Trophoblast cell (in vitro differentiated cells and primary cell): Measurements from ENCODE around the gene RUBCNL.

Experiments used
- DNase-seq, 2 donors: peaks; one replicate each; pipeline ENCODE4 v3.0.0-alpha.2; 2016
- H2AFZ ChIP-seq: 2 replicates; pipeline ENCODE4 v1.6.1; 2013; ENCODE audit warnings: low read length, moderate library complexity, mild to moderate bottlenecking; ENCODE audit not compliant: insufficient read depth, poor library complexity
- H2AK5ac ChIP-seq: 2 replicates; pipeline ENCODE4 v1.6.1; 2013; ENCODE audit warnings: mild to moderate bottlenecking, low read length
- H2BK120ac ChIP-seq: 2 replicates; pipeline ENCODE4 v1.6.1; 2013; ENCODE audit warnings: low read length, mild to moderate bottlenecking, moderate library complexity; ENCODE audit not compliant: insufficient read depth, poor library complexity
- H2BK12ac ChIP-seq: 2 replicates; pipeline ENCODE4 v1.6.1; 2013; ENCODE audit warnings: mild to moderate bottlenecking, low read length, moderate library complexity
- H2BK5ac ChIP-seq: 2 replicates; pipeline ENCODE4 v1.6.1; 2013; ENCODE audit warnings: low read length, low read depth, moderate library complexity, mild to moderate bottlenecking; ENCODE audit not compliant: poor library complexity
- H3K14ac ChIP-seq: 2 replicates; pipeline ENCODE4 v1.6.1; 2013; ENCODE audit warnings: mild to moderate bottlenecking, low read length
- H3K18ac ChIP-seq: 2 replicates; pipeline ENCODE4 v1.6.1; 2013; ENCODE audit warnings: mild to moderate bottlenecking, low read length
- H3K23ac ChIP-seq: 2 replicates; pipeline ENCODE4 v1.6.1; 2013; ENCODE audit warnings: low read length
- H3K27ac ChIP-seq: 2 replicates; pipeline ENCODE4 v1.5.1; 2013; ENCODE audit warnings: low read depth, mild to moderate bottlenecking, inconsistent platforms, low read length, moderate library complexity
- H3K27me3 ChIP-seq: 2 replicates; pipeline ENCODE4 v1.6.1; 2013; ENCODE audit warnings: inconsistent platforms, mild to moderate bottlenecking, low read length, moderate library complexity; ENCODE audit not compliant: insufficient read depth
- H3K36me3 ChIP-seq, 2 experiments: 1 replicate in 1 of 2; 2 replicates in 1 of 2; pipeline ENCODE4 v1.6.1; 2013; ENCODE audit warnings: low read length in 2 of 2, mild to moderate bottlenecking in 2 of 2, moderate library complexity in 1 of 2; ENCODE audit not compliant: insufficient read depth in 2 of 2, control insufficient read depth in 1 of 2
- H3K4ac ChIP-seq: 2 replicates; pipeline ENCODE4 v1.6.1; 2013; ENCODE audit warnings: low read depth, mild to moderate bottlenecking, low read length, moderate library complexity
- H3K4me1 ChIP-seq, 2 experiments: 1 replicate in 1 of 2; 2 replicates in 1 of 2; pipeline ENCODE4 v1.6.1; 2013; ENCODE audit warnings: low read length in 2 of 2, mild to moderate bottlenecking in 2 of 2, moderate library complexity in 1 of 2; ENCODE audit not compliant: insufficient read depth in 2 of 2, control insufficient read depth in 1 of 2
- H3K4me2 ChIP-seq: 2 replicates; pipeline ENCODE4 v1.6.1; 2013; ENCODE audit warnings: inconsistent platforms, mild to moderate bottlenecking, low read length, moderate library complexity
- H3K4me3 ChIP-seq: 2 replicates; pipeline ENCODE4 v1.5.1; 2013; ENCODE audit warnings: mild to moderate bottlenecking, low read depth, low read length, inconsistent platforms
- H3K79me1 ChIP-seq: one replicate; pipeline ENCODE4 v1.6.1; 2013; ENCODE audit warnings: low read length
- H3K79me2 ChIP-seq: 2 replicates; pipeline ENCODE4 v1.6.1; 2013; ENCODE audit warnings: low read length, mild to moderate bottlenecking; ENCODE audit not compliant: control insufficient read depth, insufficient read depth, poor library complexity
- H3K9ac ChIP-seq: 2 replicates; pipeline ENCODE4 v1.6.1; 2013; ENCODE audit warnings: mild to moderate bottlenecking, low read length
- H3K9me3 ChIP-seq: 2 replicates; pipeline ENCODE4 v1.6.1; 2013; ENCODE audit warnings: low read depth, mild to moderate bottlenecking, control low read depth, inconsistent platforms, low read length; ENCODE audit not compliant: insufficient read depth
- H4K12ac ChIP-seq: 2 replicates; pipeline ENCODE4 v1.6.1; 2013; ENCODE audit warnings: low read depth, mild to moderate bottlenecking, low read length, moderate library complexity
- H4K8ac ChIP-seq: 2 replicates; pipeline ENCODE4 v1.6.1; 2013; ENCODE audit warnings: low read depth, mild to moderate bottlenecking, low read length, moderate library complexity
- H4K91ac ChIP-seq: one replicate; pipeline ENCODE4 v1.6.1; 2013; ENCODE audit warnings: low read depth, mild to moderate bottlenecking, low read length, moderate library complexity
- WGBS: extraction: QIAGEN DNeasy Blood & Tissue Kit; methylation state at CpG from one replicate; pipeline ENCODE4 v1.1.7; 2013; ENCODE audit warnings: missing lambda C conversion rate; ENCODE audit not compliant: insufficient read length, insufficient coverage; ENCODE audit errors: extremely low coverage; 5-methylcytosine and 5-hydroxymethylcytosine counted together

Gene RUBCNL

GRCh38 chr13:46311217-46311616 lies 75.8 kb downstream of the RUBCNL start:
- no peaks in the 10 kb centered on the region for H3K36me3 ChIP-seq
- no peak for DNase-seq
- no peak overlapping the region for H3K4ac ChIP-seq
- H3K27ac ChIP-seq, result no peak overlapping the region
- H3K27me3 ChIP-seq, result no peaks in the 10 kb centered on the region
- no peak overlapping the region for H4K12ac ChIP-seq
- H3K79me2 ChIP-seq, result no peaks in the 10 kb centered on the region
- no peak overlapping the region for H3K18ac ChIP-seq
- H2BK12ac ChIP-seq, result no peak overlapping the region
- no peak overlapping the region for H2AK5ac ChIP-seq
- no peaks in the 10 kb centered on the region for H3K4me1 ChIP-seq
- H3K14ac ChIP-seq, result no peak overlapping the region
- no peak overlapping the region for H3K4me2 ChIP-seq
- no peak overlapping the region for H4K8ac ChIP-seq
- H2BK5ac ChIP-seq, result no peak overlapping the region
- H4K91ac ChIP-seq, result no peak overlapping the region
- no CpG with 5 or more reads among the region's 2 CpGs for WGBS
- no peaks in the 10 kb centered on the region for H3K79me1 ChIP-seq
- H3K23ac ChIP-seq, result no peak overlapping the region
- H3K9me3 ChIP-seq, result no peaks in the 10 kb centered on the region
- no peak overlapping the region for H3K9ac ChIP-seq
- H2AFZ ChIP-seq, result no peak overlapping the region
- H3K4me3 ChIP-seq, result no peak overlapping the region
- H2BK120ac ChIP-seq, result no peak overlapping the region

GRCh38 chr13:46310066-46310465 lies 77.0 kb downstream of the RUBCNL start:
- H3K14ac ChIP-seq, result no peak overlapping the region
- WGBS, result no CpG with 5 or more reads among the region's 1 CpG

DNA sequence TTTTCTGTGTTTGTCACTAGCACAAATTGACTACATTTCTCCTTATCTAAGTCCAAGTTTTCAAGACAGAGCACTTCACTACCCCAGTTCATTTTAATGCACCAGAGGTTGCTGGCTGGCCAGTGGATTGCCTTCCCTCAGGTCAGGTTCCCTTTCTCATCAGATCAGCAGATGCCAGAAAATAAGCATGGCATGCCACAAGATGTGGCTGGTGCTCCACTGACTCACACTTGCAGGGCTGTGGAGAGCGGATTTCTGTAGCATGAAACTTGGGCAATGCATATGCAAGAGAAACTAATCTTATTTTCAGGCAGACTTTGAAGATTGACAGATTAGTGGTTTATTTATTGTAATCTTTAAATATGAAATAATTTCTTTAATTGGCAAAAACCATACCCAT lies 79.5 kb downstream of the RUBCNL start:
- WGBS, result no CpG with 5 or more reads among the region's 1 CpG
- H4K91ac ChIP-seq, result no peak overlapping the region
- no peak overlapping the region for H3K14ac ChIP-seq
- no peaks in the 10 kb centered on the region for H3K36me3 ChIP-seq
- no peaks in the 10 kb centered on the region for H3K79me2 ChIP-seq
- H3K9me3 ChIP-seq, result no peaks in the 10 kb centered on the region
- no peaks in the 10 kb centered on the region for H3K4me1 ChIP-seq
- no peak overlapping the region for H4K12ac ChIP-seq
- no peaks in the 10 kb centered on the region for H3K27me3 ChIP-seq
- H3K27ac ChIP-seq, result no peak overlapping the region
- no peaks in the 10 kb centered on the region for H3K79me1 ChIP-seq
- H3K4me2 ChIP-seq, result no peak overlapping the region
- H3K23ac ChIP-seq, result no peak overlapping the region
- no peak overlapping the region for H3K4me3 ChIP-seq
- no peak overlapping the region for H3K18ac ChIP-seq
- no peak overlapping the region for H2BK5ac ChIP-seq
- H3K9ac ChIP-seq, result no peak overlapping the region
- H2AFZ ChIP-seq, result no peak overlapping the region
- no peak for DNase-seq
- no peak overlapping the region for H4K8ac ChIP-seq
- H2BK12ac ChIP-seq, result no peak overlapping the region
- H3K4ac ChIP-seq, result no peak overlapping the region
- H2AK5ac ChIP-seq, result no peak overlapping the region
- H2BK120ac ChIP-seq, result no peak overlapping the region

More at GRCh38 chr13:46310066-46310465, 77.0 kb downstream of the RUBCNL start:
- Histone ChIP-seq H3K9ac (no peak overlapping the region), H3K4ac (no peak overlapping the region), H4K12ac (no peak overlapping the region), H3K4me2 (no peak overlapping the region), H3K79me2 (no peaks in the 10 kb centered on the region), H3K4me3 (no peak overlapping the region), H3K27me3 (no peaks in the 10 kb centered on the region), H3K18ac (no peak overlapping the region), H3K36me3 (no peaks in the 10 kb centered on the region), H2BK12ac (no peak overlapping the region), H3K9me3 (no peaks in the 10 kb centered on the region), H3K79me1 (no peaks in the 10 kb centered on the region), H2AK5ac (no peak overlapping the region), H3K23ac (no peak overlapping the region), H2AFZ (no peak overlapping the region), H4K91ac (no peak overlapping the region), H4K8ac (no peak overlapping the region), H2BK5ac (no peak overlapping the region), H3K4me1 (no peaks in the 10 kb centered on the region), H3K27ac (no peak overlapping the region), H2BK120ac (no peak overlapping the region)
- DNase-seq, result no peak

DNA sequence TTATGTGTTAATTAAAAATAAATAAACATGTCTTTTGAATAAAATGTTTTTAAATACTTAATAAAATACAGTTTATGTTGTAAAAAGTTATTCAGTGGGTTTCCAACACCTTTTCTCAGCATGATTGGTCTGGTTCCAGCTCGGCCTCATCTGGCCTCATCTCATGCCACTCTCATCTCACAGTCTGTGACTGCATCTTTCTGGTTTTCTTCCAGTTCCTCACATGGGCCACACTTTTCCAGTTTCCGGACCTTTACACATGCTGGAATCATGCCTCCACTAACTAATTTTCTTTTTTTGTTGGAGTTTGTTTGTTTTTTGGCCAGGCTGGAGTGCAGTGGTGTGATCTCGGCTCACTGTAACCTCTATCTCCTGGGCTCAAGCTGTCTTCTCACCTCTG lies 82.5 kb downstream of the RUBCNL start:
- Histone ChIP-seq H3K23ac (no peak overlapping the region), H3K4ac (no peak overlapping the region), H4K8ac (no peak overlapping the region), H3K4me2 (no peak overlapping the region), H3K27me3 (no peaks in the 10 kb centered on the region), H3K27ac (no peak overlapping the region), H3K4me1 (no peaks in the 10 kb centered on the region), H3K9me3 (no peaks in the 10 kb centered on the region), H3K9ac (no peak overlapping the region), H2BK5ac (no peak overlapping the region), H3K18ac (no peak overlapping the region), H4K12ac (no peak overlapping the region), H3K79me2 (no peaks in the 10 kb centered on the region), H2BK12ac (no peak overlapping the region), H2BK120ac (no peak overlapping the region), H3K79me1 (no peaks in the 10 kb centered on the region), H4K91ac (no peak overlapping the region), H3K4me3 (no peak overlapping the region), H2AFZ (no peak overlapping the region), H3K14ac (no peak overlapping the region), H3K36me3 (no peaks in the 10 kb centered on the region), H2AK5ac (no peak overlapping the region)
- DNase-seq, result no peak
- WGBS, result no CpG with 5 or more reads among the region's 3 CpGs
